Large intestine (tissue), 3 donors: Measurements from ENCODE around the gene ITGA2B. TPM values are rescaled to one million over a fixed set of nuclear protein-coding genes. Genes with fewer than 3 reads are reported as not detected.
A peak's percentile ranks its signal among the peaks of the same experiment; 100 is the strongest.

ENCODE experiments used
- DNase-seq, 2 donors: peaks; one replicate each; pipeline versions ENCODE4 v3.0.0 to v3.0.0-alpha.2; 2013
- H3K27ac ChIP-seq: one replicate; pipeline ENCODE4 v1.5.1; 2013; ENCODE audit warnings: low read length
- H3K27me3 ChIP-seq: 2 replicates; pipeline ENCODE4 v1.6.1; 2013; ENCODE audit warnings: low read length; ENCODE audit not compliant: control insufficient read depth, insufficient read depth
- H3K36me3 ChIP-seq: 2 replicates; pipeline ENCODE4 v1.6.1; 2013; ENCODE audit warnings: low read length; ENCODE audit not compliant: control insufficient read depth, insufficient read depth
- H3K4me1 ChIP-seq: one replicate; pipeline ENCODE4 v1.6.1; 2013; ENCODE audit warnings: low read length; ENCODE audit not compliant: control insufficient read depth, insufficient read depth
- H3K4me3 ChIP-seq: one replicate; pipeline ENCODE4 v1.5.1; 2013; ENCODE audit warnings: low read length
- H3K9me3 ChIP-seq: one replicate; pipeline ENCODE4 v1.6.1; 2013; ENCODE audit warnings: mild to moderate bottlenecking, low read depth, low read length, moderate library complexity; ENCODE audit not compliant: control insufficient read depth
- WGBS: methylation state at CpG from one replicate; pipeline ENCODE4 v1.1.5; 2013; ENCODE audit warnings: low lambda C conversion rate; ENCODE audit not compliant: insufficient coverage; 5-methylcytosine and 5-hydroxymethylcytosine counted together
- polyA plus RNA-seq: library from polyadenylated mRNA; unstranded; fragments of 120-200 nt; gene quantifications from one replicate; pipeline ENCODE4 v1.2.1, GENCODE V29; 2013

ITGA2B gene
- polyA plus RNA-seq, 1 donor = 1.1 TPM

DNA sequence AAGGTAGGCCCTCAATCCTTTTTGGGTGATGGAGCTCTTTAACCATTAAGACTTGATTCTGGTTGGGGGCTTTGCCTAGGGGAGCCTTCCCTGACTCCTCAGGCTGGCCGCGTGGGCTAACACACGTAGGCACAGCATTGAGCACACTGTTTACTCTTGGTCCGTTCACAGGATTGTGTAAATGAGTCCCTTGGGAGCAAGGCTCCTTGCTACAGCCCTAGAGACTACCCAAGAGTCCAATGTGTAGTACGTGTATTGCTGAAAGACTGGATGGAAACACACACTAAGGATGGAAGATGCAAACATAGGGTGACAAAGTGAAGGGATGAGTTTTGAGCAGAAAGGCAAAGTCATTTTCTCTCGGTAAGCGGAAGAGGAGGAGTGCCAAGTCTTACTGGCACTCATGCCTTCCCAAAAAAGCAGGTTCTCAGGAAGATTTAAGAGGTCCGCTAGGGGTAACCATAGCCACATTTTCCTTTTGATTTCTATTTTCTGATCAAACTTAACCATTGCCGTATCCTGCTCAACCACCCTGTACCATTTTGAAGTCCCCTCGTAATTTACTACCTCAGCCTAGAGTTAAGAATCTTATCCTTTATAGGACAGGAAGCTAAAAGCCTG, 911 bp upstream of the ITGA2B start:
- H3K27me3 ChIP-seq = peaks cover 17% of the 10 kb centered on the region
- peaks cover 4% of the 10 kb centered on the region for H3K9me3 ChIP-seq
- no peak overlapping the region for H3K27ac ChIP-seq
- no peaks in the 10 kb centered on the region for H3K36me3 ChIP-seq
- peaks cover 7% of the 10 kb centered on the region for H3K4me1 ChIP-seq
- no peak for DNase-seq
- no peak overlapping the region for H3K4me3 ChIP-seq
- 81% methylated on average over 4 of the region's 10 CpGs for WGBS

DNA sequence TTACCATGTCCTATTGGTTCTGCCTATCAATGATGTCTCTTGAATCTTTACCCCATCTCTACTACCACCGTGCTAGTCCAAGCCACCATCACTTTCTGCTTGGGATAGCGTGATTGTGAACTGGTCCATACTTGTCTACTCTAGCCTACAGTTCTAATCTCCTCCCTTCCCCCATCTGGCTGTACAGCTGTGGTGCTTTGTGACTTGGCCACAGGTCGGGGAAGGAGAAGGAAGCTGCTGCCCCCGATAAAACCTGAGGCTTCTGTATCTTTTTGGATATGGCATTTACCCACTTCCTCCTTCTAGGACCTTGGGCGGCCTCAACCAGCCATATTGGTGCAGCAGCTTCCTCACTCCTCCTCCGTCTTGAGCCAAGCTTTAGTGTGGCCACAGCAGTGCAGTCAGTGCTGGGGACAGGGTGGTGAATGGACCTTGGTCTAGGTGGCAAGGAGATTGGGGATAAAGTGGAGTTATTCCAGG, 314 bp upstream of the ITGA2B start:
- WGBS = 83% methylated on average over 1 of the region's 6 CpGs
- Histone ChIP-seq H3K36me3 (no peaks in the 10 kb centered on the region), H3K27ac (no peak overlapping the region), H3K4me1 (peaks cover 10% of the 10 kb centered on the region), H3K27me3 (peaks cover 23% of the 10 kb centered on the region), H3K9me3 (peaks cover 4% of the 10 kb centered on the region), H3K4me3 (no peak overlapping the region)
- DNase-seq = no peak

DNA sequence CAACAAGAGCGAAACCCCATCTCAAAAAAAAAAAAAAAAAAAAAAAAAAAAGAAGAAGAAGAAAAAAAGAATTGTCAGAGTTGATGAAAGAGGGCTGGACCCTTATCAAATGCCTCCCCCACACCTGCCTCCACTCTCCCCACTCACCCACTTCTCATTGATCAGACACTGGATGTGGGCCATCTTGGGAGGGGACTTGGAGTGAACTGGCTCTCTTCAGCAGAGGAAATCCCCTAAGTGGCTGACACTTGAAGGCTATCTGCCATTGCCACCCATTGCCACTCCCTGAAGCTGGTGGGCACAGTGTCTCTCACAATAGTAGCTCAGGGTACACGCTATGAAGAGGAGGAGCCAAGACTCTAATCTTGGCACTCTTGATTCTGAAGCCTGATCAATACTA, 1.6 kb downstream of the ITGA2B start:
- Histone ChIP-seq H3K4me1 (peaks cover 13% of the 10 kb centered on the region), H3K4me3 (no peak overlapping the region), H3K27me3 (peaks cover 43% of the 10 kb centered on the region), H3K36me3 (no peaks in the 10 kb centered on the region), H3K27ac (no peak overlapping the region), H3K9me3 (peaks cover 7% of the 10 kb centered on the region)
- no peak for DNase-seq
- no CpG with 5 or more reads among the region's 2 CpGs for WGBS

DNA sequence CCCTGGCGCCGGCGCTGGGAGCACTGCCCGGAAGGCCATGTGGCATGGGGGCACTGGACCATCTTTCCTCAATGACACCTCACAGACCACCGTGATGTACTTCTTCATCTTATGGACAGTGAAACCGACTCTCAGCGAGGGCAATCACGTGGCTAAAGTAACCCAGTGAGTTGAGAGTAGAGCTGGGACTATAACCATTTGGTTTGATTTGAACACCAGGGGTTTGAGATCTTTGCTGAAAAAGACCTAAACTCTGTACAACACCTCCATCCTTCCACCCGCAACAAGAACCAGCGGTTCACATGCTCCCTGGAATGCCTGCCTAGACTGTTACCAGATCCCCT, 3.3 kb downstream of the ITGA2B start:
- Histone ChIP-seq H3K36me3 (no peaks in the 10 kb centered on the region), H3K4me3 (no peak overlapping the region), H3K27me3 (peaks cover 50% of the 10 kb centered on the region), H3K9me3 (peaks cover 7% of the 10 kb centered on the region), H3K27ac (no peak overlapping the region), H3K4me1 (peaks cover 13% of the 10 kb centered on the region)
- no peak for DNase-seq
- no CpG with 5 or more reads among the region's 10 CpGs for WGBS

DNA sequence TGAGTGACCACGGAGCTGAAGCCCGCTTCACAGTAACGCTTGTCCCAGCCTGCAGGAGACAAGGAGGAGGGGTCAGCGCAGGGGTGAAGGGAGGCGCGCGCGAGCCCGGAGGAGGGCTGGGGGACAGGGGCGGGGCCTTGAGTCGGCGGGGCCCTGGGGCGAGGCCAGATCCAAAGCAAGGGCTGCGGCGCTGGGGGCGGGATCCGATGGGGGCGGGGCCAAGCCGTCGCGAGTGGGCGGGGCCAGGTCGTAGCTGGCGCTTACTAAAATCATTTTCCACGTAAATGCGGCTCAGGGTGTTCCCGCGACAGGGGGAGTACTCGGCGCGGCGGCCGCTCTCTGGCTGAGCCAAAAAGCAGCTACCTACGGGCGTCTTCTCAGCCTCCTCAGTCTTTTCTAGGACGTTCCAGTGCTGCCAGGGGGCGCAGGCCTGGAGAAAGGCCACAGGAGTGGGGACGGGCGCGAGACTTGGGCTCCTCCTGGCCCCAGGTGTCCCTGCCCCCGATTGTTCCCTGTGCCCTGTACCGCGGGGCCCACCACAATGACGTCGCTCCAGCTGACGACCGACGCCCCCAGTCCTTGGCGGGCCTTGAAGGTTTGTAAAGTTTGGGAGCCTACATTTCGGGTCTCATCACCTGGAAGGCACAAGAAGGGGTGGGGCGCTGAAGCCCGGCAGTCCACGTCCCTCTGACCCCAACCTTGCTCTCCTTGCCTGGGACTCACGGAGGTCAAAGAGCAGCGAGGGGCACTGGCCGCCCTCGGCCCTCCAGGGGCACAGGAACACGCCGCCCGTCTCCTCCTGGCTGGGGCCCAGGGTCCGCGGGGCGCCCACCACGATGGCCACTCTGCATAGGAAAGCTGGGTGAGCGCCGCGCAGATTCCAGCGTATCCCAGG, 3.9 kb downstream of the ITGA2B start:
- peaks cover 55% of the 10 kb centered on the region for H3K27me3 ChIP-seq
- H3K27ac ChIP-seq = no peak overlapping the region
- peaks cover 13% of the 10 kb centered on the region for H3K4me1 ChIP-seq
- no CpG with 5 or more reads among the region's 68 CpGs for WGBS
- DNase-seq = peak; percentile 70 to 77
- no peaks in the 10 kb centered on the region for H3K36me3 ChIP-seq
- peak overlapping the region; percentile 43 for H3K4me3 ChIP-seq
- peaks cover 7% of the 10 kb centered on the region for H3K9me3 ChIP-seq

DNA sequence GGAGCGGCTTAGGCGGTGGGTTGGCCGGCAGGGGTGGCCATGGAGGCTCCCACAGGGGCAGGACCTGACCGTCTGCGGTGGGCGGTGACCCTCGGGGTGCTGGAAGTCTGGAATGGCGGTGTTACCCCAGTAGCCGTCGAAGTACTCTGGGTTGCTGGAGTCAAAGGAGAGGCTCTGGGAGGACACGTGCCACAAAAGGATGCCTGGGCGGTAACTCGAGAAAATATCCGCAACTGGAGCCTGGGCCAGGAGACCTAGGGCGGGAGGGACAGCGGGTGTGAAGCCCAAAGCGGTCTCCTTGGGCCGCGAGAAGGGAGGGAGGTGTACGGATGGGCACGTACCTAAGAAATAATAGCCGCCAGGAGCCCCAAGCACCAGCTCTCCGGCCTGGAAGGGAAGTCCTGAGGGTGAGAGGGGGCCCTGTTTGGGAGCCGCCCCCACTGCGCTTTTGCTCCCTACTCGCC, 4.6 kb downstream of the ITGA2B start:
- WGBS = no CpG with 5 or more reads among the region's 26 CpGs
- DNase-seq = no peak
- peaks cover 7% of the 10 kb centered on the region for H3K9me3 ChIP-seq
- peaks cover 56% of the 10 kb centered on the region for H3K27me3 ChIP-seq
- no peaks in the 10 kb centered on the region for H3K36me3 ChIP-seq
- peak overlapping the region; percentile 43 for H3K4me3 ChIP-seq
- peaks cover 13% of the 10 kb centered on the region for H3K4me1 ChIP-seq
- H3K27ac ChIP-seq = no peak overlapping the region

DNA sequence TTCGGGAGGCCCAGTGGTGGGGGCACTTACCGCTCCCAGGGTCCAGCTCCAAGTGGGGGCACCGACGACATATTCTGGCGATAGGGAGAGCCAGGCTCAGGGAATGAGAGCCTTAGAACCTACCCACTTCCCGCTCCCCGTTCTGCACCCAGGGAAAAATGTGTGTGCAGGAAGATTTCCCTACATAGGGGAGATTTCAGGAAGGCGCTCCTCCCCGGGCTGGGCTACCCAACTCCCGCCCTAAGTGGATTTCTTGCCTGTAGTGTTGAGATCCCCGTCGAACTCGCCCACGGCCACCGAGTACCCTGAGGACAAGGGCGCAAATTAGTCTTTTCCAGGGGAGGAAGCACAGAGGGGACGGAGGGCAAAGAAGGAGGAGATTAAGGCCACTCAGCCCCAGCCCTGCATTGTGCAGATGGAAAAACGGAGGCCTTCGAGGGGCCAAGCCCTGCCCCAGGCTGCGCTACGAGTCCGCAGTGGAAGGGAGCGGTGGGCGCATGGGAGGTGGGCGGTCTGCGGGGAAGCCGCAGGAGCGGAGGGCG, 5.1 kb downstream of the ITGA2B start:
- no peak for DNase-seq
- Histone ChIP-seq H3K9me3 (peaks cover 7% of the 10 kb centered on the region), H3K27ac (no peak overlapping the region), H3K4me1 (peaks cover 13% of the 10 kb centered on the region), H3K27me3 (peaks cover 56% of the 10 kb centered on the region), H3K4me3 (peak overlapping the region; percentile 43), H3K36me3 (no peaks in the 10 kb centered on the region)
- no CpG with 5 or more reads among the region's 29 CpGs for WGBS

DNA sequence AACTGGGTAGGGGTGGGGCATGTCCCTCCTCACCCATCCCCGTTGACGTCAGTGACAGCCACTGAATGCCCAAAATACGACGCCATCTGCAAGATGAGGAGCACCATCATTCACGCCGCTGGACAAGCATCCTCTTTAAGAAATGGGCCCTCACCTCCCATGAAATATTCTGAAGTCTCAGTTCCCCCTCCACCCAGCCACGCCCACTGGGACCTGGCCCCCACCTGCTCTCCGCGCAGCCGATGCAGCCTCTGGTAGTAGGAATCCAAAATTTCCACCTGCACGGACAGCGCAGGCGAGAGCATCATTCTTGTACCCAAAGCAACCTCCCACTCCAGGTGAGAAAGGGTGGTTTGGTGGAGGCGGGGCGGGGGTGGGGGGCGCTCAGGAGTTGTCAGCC, 5.6 kb downstream of the ITGA2B start:
- Histone ChIP-seq H3K36me3 (no peaks in the 10 kb centered on the region), H3K4me3 (no peak overlapping the region), H3K27me3 (peaks cover 56% of the 10 kb centered on the region), H3K4me1 (peaks cover 13% of the 10 kb centered on the region), H3K9me3 (peaks cover 7% of the 10 kb centered on the region), H3K27ac (no peak overlapping the region)
- WGBS = no CpG with 5 or more reads among the region's 16 CpGs
- DNase-seq = no peak

DNA sequence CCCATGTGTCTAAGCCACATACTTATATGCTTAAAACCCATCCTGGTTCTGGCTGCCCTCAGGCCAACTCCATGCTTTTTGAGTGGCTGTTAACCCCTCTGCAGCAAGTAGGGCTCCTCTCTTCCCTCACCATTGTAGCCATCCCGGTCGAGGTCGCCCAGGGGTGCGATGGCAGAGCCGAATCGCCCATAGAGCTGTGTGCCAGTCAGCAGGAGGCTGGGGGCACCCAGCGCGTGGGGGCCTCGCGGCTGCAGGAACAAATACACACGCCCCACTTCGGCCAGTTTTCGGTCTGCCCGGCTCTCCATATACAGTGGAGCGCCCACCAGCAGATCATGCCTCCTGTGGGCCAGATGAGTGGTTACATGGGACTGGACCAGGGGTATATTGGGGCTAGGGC, 6.1 kb downstream of the ITGA2B start:
- DNase-seq = no peak
- Histone ChIP-seq H3K27me3 (peaks cover 59% of the 10 kb centered on the region), H3K36me3 (no peaks in the 10 kb centered on the region), H3K9me3 (peaks cover 7% of the 10 kb centered on the region), H3K27ac (no peak overlapping the region), H3K4me1 (peaks cover 13% of the 10 kb centered on the region), H3K4me3 (no peak overlapping the region)
- no CpG with 5 or more reads among the region's 15 CpGs for WGBS

DNA sequence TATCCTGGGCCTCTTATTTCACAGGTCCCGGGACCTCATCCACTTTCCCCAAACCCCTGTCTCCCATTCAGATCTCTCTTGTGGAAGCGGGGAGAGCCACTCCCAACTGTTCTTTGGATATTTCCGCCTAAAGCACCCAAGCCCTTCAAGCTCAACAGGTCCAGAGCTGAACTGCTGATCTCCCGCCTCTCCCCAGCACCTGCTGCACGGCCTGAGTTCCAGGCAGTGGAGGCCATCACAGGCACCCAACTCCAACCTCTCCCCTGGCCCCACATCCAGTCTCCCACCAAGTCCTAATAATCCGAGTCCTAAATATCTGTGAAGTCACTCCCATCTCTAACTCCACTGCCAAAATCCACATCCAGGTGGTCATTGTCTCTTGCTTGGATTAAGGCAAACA, 6.5 kb downstream of the ITGA2B start:
- peaks cover 62% of the 10 kb centered on the region for H3K27me3 ChIP-seq
- DNase-seq = no peak
- no peak overlapping the region for H3K27ac ChIP-seq
- H3K36me3 ChIP-seq = no peaks in the 10 kb centered on the region
- H3K4me1 ChIP-seq = peaks cover 13% of the 10 kb centered on the region
- peaks cover 7% of the 10 kb centered on the region for H3K9me3 ChIP-seq
- H3K4me3 ChIP-seq = no peak overlapping the region
- no CpG with 5 or more reads among the region's 6 CpGs for WGBS
